NCI-H2107 treated with DMSO at 0.1 percent for 48 hours (cell line): ENCODE results near the gene CHD3.
"Not testable (repeated sequence)": the region's sequence is repeated elsewhere in the genome, so short reads cannot be mapped to it uniquely, and the experiment has no call there.

Source experiments
- DNase-seq: peaks from one replicate; lab custom pipeline; 2025; ENCODE audit not compliant: unreplicated experiment; lab: John Stamatoyannopoulos, UW

CHD3 gene

GRCh38 chr17:7930841-7931631 lies 42.4 kb downstream of the CHD3 start:
- DNase-seq, result no peak

- DNase-seq, result peak; percentile 89
These were observed 43.3 kb downstream of the CHD3 start, which contains the start of the genes CNTROB and TRAPPC1 for GRCh38 chr17:7931709-7932482. Gene CNTROB (plus strand): TSS chr17:7932206. CDS start chr17:7933080, 874 bp downstream. Gene TRAPPC1 (minus strand): TSS chr17:7931946. CDS start chr17:7931829, 117 bp downstream.

GRCh38 chr17:7932483-7932891 lies 43.9 kb downstream of the CHD3 start:
- DNase-seq, result no peak

GRCh38 chr17:7932949-7933348 lies 44.4 kb downstream of the CHD3 start:
- DNase-seq, result no peak

GRCh38 chr17:7935859-7936258 lies 47.3 kb downstream of the CHD3 start:
- DNase-seq, result no peak

- DNase-seq, result no peak
These were observed 51.4 kb downstream of the CHD3 start for GRCh38 chr17:7940034-7940433.

- DNase-seq, result no peak
These were observed 52.2 kb downstream of the CHD3 start for GRCh38 chr17:7940743-7941142.

- no peak for DNase-seq
These were observed 54.7 kb downstream of the CHD3 start for GRCh38 chr17:7943291-7943690.

GRCh38 chr17:7944326-7944725 lies 55.7 kb downstream of the CHD3 start:
- no peak for DNase-seq

- DNase-seq, result no peak
These were observed 57.1 kb downstream of the CHD3 start for GRCh38 chr17:7945651-7946050.

- no peak for DNase-seq
These were observed 57.9 kb downstream of the CHD3 start for GRCh38 chr17:7946441-7946840.

- no peak for DNase-seq
These were observed 59.1 kb downstream of the CHD3 start for GRCh38 chr17:7947651-7948050.

GRCh38 chr17:7950578-7950977 lies 62.0 kb downstream of the CHD3 start:
- DNase-seq, result no peak

- DNase-seq, result no peak
These were observed 62.7 kb downstream of the CHD3 start for GRCh38 chr17:7951143-7951792.

GRCh38 chr17:7953266-7953665 lies 64.7 kb downstream of the CHD3 start:
- not testable (repeated sequence) for DNase-seq

- DNase-seq, result no peak
These were observed 67.0 kb downstream of the CHD3 start for GRCh38 chr17:7955414-7956227.

- no peak for DNase-seq
These were observed 67.8 kb downstream of the CHD3 start for GRCh38 chr17:7956228-7956965.

GRCh38 chr17:7959503-7960253 lies 71.1 kb downstream of the CHD3 start:
- DNase-seq, result no peak

GRCh38 chr17:7961421-7961820 lies 72.8 kb downstream of the CHD3 start:
- DNase-seq, result no peak
